Right atrium auricular region (tissue), 2 donors: ENCODE results near the gene LTBP1. TPM values are rescaled to one million over a fixed set of nuclear protein-coding genes. Genes with fewer than 3 reads are reported as not detected.
"Not testable (repeated sequence)": the region's sequence is repeated elsewhere in the genome, so short reads cannot be mapped to it uniquely, and the experiment has no call there.

Source experiments
- DNase-seq: peaks from one replicate; pipeline ENCODE4 v3.0.0-alpha.2; 2019; ENCODE audit warnings: low spot score
- H3K27ac ChIP-seq, 2 donors: fragments of 200-600 bp; sonication (generic); 1 replicate in 1 of 2; 2 replicates in 1 of 2; pipeline ENCODE4 v1.5.1; 2016 to 2019
- H3K27me3 ChIP-seq, 2 donors: fragments of 200-600 bp; sonication (generic); one replicate each; pipeline versions ENCODE4 v1.5.1 to v1.6.0; 2017 to 2019
- H3K36me3 ChIP-seq: fragments of 200-600 bp; sonication (generic); one replicate; pipeline ENCODE4 v1.5.1; 2016
- H3K4me1 ChIP-seq, 2 donors: fragments of 200-600 bp; sonication (generic); one replicate each; pipeline versions ENCODE4 v1.5.1 to v1.6.0; 2017 to 2019
- H3K4me3 ChIP-seq, 2 donors: fragments of 200-600 bp; sonication (generic); 1 replicate in 1 of 2; 2 replicates in 1 of 2; pipeline ENCODE4 v1.5.1; 2017 to 2019; ENCODE audit warnings: mild to moderate bottlenecking in 1 of 2, moderate library complexity in 1 of 2
- H3K9me3 ChIP-seq, 2 donors: fragments of 200-600 bp; sonication (generic); one replicate each; pipeline ENCODE4 v1.5.1; 2019
- CTCF ChIP-seq, 2 donors: fragments of 200-600 bp; sonication (generic); IDR thresholded peaks; one replicate each; pipeline ENCODE4 v1.5.1; 2019; ENCODE audit warnings: antibody characterized with exemption in 2 of 2
- total RNA-seq, 2 donors: library from RNA; depleted of rRNA; stranded (reverse); fragments of >200 nt; gene quantifications; one replicate each; pipeline ENCODE4 v1.1.0, GENCODE V29; 2016

The LTBP1 gene
- total RNA-seq, 2 donors from 2014 or later = 168 to 291 TPM

GRCh38 chr2:33384599-33384961 lies 437.8 kb downstream of the LTBP1 start:
- DNase-seq = no peak
- no peaks in the 10 kb centered on the region for H3K27me3 ChIP-seq
- no peak for TF ChIP-seq CTCF (IDR thresholded peaks at IDR 0.05)
- H3K4me1 ChIP-seq = no peaks in the 10 kb centered on the region
- H3K27ac ChIP-seq = no peak overlapping the region
- peaks cover 18% of the 10 kb centered on the region for H3K36me3 ChIP-seq
- H3K9me3 ChIP-seq = no peaks in the 10 kb centered on the region
- no peak overlapping the region for H3K4me3 ChIP-seq

- TF ChIP-seq CTCF (IDR thresholded peaks at IDR 0.05) = no peak
- Histone ChIP-seq H3K27ac (no peak overlapping the region), H3K27me3 (no peaks in the 10 kb centered on the region), H3K4me3 (no peak overlapping the region), H3K36me3 (peaks cover 29% of the 10 kb centered on the region), H3K9me3 (no peaks in the 10 kb centered on the region), H3K4me1 (no peaks in the 10 kb centered on the region)
- no peak for DNase-seq
These were observed 442.2 kb downstream of the LTBP1 start for GRCh38 chr2:33388996-33389395.

- not testable (repeated sequence) for DNase-seq, H3K4me3 ChIP-seq, H3K4me1 ChIP-seq, H3K27me3 ChIP-seq, H3K9me3 ChIP-seq, H3K27ac ChIP-seq
- H3K36me3 ChIP-seq = peaks cover 29% of the 10 kb centered on the region
These were observed 442.9 kb downstream of the LTBP1 start for GRCh38 chr2:33389695-33390094.

GRCh38 chr2:33391529-33392255 lies 444.9 kb downstream of the LTBP1 start:
- Histone ChIP-seq H3K4me1 (no peaks in the 10 kb centered on the region), H3K27ac (no peak overlapping the region), H3K9me3 (no peaks in the 10 kb centered on the region), H3K27me3 (no peaks in the 10 kb centered on the region), H3K36me3 (peaks cover 34% of the 10 kb centered on the region), H3K4me3 (no peak overlapping the region)
- TF ChIP-seq CTCF (IDR thresholded peaks at IDR 0.05) = no peak
- DNase-seq = no peak

GRCh38 chr2:33392366-33392765 lies 445.6 kb downstream of the LTBP1 start:
- H3K4me1 ChIP-seq = no peaks in the 10 kb centered on the region
- TF ChIP-seq CTCF (IDR thresholded peaks at IDR 0.05) = no peak

GRCh38 chr2:33395034-33395433 lies 448.3 kb downstream of the LTBP1 start:
- H3K4me3 ChIP-seq = no peak overlapping the region
- no peaks in the 10 kb centered on the region for H3K9me3 ChIP-seq
- H3K36me3 ChIP-seq = peaks cover 33% of the 10 kb centered on the region
- no peaks in the 10 kb centered on the region for H3K27me3 ChIP-seq
- TF ChIP-seq CTCF (IDR thresholded peaks at IDR 0.05) = no peak
- H3K27ac ChIP-seq = peak overlapping the region in 1 of 2 donors; percentile 8
- no peak for DNase-seq
- H3K4me1 ChIP-seq = no peaks in the 10 kb centered on the region

More at GRCh38 chr2:33392366-33392765, 445.6 kb downstream of the LTBP1 start:
- Histone ChIP-seq H3K36me3 (peaks cover 39% of the 10 kb centered on the region), H3K27me3 (no peaks in the 10 kb centered on the region), H3K27ac (no peak overlapping the region), H3K4me3 (no peak overlapping the region), H3K9me3 (no peaks in the 10 kb centered on the region)
- DNase-seq = no peak
